ENCODE measurements around the gene RRM2.
A peak's percentile ranks its signal among the peaks of the same experiment; 100 is the strongest.

RRM2 gene

DNA sequence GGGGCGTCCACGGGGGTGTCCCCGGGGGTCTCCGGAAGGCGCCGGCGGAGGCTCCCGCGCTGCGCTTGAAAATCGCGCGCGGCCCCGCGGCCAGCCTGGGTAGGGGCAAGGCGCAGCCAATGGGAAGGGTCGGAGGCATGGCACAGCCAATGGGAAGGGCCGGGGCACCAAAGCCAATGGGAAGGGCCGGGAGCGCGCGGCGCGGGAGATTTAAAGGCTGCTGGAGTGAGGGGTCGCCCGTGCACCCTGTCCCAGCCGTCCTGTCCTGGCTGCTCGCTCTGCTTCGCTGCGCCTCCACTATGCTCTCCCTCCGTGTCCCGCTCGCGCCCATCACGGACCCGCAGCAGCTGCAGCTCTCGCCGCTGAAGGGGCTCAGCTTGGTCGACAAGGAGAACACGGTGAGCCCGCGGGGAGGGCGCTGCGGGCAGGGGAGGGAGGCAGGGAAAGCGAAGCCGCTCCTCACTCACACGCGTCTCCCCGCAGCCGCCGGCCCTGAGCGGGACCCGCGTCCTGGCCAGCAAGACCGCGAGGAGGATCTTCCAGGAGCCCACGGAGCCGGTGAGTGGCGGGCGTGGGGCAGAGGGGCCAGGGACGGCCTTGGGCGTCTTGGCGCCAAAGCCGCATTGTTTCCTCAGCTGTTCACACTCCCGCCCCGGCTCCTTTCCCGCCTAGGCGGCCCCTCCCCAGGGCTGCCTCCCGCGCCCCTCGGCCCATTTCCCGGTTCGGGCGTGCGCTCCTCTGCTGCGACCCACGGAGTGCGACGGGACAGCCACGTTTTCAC, at the start of gene RRM2:
Gene RRM2 (plus strand): TSS at position 240 of the 781 bp plus-strand sequence. CDS start 60 bp downstream, at position 300.
- peak; percentile 86 for DNase-seq

GRCh38 chr2:10073706-10074105, 48.8 kb upstream of the RRM2 start:
- no peak for DNase-seq

GRCh38 chr2:10075101-10075500, 47.4 kb upstream of the RRM2 start:
- DNase-seq = no peak

DNA sequence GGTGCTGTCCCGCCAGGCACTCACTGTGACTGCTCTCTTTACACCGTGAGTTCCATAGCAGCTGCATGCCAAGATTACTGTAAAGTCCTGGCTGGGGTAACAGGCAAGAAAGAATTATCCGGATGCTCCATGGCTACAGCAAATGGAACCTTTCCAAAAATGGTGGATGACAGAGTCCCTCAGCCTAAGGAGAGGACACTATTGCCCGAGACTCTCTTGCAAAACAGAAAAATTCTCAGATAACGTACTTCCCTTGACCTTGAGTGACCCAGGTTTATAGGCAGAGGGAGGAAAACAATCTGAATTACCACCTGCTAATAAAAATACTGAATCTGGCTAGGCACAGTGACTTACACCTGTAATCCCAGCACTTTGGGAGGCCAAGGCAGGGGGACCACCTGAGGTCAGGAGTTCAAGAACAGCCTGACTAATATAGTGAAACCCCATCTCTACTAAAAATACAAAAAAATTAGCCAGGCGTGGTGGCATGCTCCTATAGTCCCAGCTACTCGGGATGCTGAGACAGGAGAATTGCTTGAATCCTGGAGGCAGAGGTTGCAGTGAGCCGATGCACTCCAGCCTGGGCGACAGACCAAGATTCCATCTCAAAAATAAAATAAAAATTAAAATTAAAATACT, 46.8 kb upstream of the RRM2 start:
- no peak for DNase-seq

DNA sequence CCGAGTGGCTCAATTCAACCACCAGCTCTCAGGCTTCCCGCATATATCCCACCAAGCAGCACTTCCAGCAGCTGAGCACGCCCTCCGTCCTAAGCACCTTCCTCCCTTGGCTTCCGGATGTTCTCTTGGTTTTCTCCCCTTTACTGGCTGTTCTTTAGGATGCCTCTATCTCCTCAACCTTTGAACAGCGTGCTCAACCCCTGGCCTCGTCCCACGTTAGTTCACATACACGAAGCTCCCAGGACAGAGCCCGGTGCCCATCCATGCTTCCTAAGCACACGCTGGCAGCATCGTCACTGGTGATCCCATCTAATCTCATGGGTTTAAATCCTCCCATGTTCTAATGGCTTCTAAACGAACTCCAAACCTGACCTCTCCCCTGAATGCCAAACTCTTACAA, 46.0 kb upstream of the RRM2 start:
- no peak for DNase-seq

DNA sequence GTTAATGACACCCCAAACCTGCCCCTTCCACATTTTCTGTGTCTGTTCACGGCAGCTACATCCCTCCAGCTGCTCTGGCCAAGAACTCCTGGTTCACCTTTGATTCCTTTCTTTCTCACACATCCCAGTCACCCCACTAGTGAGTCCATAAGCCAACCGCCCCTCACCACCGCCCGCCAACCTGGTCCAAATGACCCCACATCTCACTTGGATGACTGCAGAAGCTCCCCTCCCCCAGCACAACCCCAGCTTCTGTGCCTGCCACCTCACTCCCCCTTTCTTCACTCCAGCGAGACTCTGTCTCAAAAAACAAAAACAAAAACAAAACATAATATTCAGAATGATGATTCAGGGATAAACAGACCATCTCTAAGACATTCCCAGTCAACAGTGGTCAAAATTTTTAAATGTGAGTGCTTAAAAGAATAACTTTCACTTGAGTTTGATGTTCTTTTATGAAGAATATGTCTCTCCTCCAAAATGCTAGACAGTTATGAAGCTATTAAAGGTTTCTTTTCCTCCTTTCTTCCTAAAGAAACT, 45.5 kb upstream of the RRM2 start:
- DNase-seq = no peak

- DNase-seq = no peak
Measured at GRCh38 chr2:10078001-10078400, 44.5 kb upstream of the RRM2 start.

GRCh38 chr2:10078704-10079265, 43.8 kb upstream of the RRM2 start:
- no peak for DNase-seq

GRCh38 chr2:10079266-10079869, 43.2 kb upstream of the RRM2 start:
- DNase-seq = no peak

DNA sequence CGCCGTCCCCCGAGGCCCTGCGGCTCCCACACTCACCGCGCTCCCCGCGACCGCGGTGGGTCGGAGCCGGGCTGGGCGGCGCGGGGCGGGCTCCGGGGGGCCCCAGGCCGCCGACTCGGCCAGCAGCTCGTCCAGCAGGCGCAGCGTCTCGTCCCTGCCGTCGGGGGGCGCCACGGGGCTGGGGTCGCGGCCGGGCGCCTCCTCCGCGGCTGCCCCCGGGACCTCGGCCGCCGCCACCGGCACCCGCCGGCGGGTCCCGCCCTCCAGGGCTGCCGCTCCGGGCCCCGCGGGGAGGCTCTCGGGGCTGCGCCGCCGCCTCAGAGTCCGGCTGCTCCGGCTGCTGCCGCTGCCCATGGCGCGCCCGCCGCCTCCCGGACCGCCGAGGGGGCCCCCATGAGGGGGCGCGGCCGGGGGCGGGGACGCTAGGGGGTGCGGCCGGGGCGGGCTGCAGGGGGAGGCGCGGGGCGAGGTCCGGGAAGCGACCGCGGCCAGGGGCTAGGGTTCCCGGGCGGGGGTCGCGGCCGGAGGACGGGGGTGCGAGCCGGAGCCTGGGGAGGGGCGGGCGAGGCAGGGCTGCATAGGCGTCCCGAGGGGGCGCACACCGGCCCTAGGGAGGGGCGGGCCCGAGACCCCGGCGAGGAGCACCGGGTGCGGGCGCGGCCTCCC, 42.5 kb upstream of the RRM2 start, which contains the start of gene CYS1:
Gene CYS1 (minus strand): TSS at position 542 of the 666 bp plus-strand sequence. CDS start 188 bp downstream, at position 354.
- DNase-seq = no peak

- DNase-seq = no peak
Measured at GRCh38 chr2:10080536-10081304, 41.8 kb upstream of the RRM2 start.

GRCh38 chr2:10083046-10083445, 39.5 kb upstream of the RRM2 start:
- DNase-seq = no peak

DNA sequence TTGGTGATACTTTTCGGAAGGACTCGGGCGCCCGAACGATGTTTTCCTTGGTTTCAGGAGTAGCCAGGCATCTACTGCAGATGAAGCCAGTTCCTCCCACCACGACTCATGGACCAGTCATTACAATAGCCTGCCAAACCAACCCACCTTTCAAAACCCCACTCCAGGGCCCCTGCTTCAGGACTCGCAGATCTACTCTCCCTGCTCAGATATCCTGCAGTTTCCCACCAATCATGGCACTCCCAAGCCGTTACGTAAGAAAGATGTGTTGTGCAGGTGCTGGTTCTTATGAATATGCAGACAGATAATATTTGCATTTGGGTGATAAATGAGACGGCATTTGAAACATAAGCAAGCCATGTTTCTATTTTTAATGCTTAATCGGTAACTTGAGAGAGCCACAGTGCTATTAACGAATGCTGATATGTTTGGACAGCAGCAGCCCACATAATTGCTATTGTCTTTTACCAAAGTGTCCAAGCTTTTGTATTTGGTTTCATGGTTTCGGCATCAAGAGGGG, 38.8 kb upstream of the RRM2 start:
- DNase-seq = no peak

GRCh38 chr2:10084223-10084865, 38.2 kb upstream of the RRM2 start:
- DNase-seq = no peak

- DNase-seq = no peak
Measured at GRCh38 chr2:10085043-10085667, 37.4 kb upstream of the RRM2 start.

GRCh38 chr2:10085668-10086059, 36.9 kb upstream of the RRM2 start:
- no peak for DNase-seq

- no peak for DNase-seq
Measured at GRCh38 chr2:10086950-10087349, 35.6 kb upstream of the RRM2 start.

GRCh38 chr2:10087360-10087759, 35.2 kb upstream of the RRM2 start:
- no peak for DNase-seq

GRCh38 chr2:10089565-10090190, 32.9 kb upstream of the RRM2 start:
- DNase-seq = no peak

- DNase-seq = no peak
Measured at GRCh38 chr2:10091182-10091888, 31.2 kb upstream of the RRM2 start.

Measured in stimulated activated CD4-positive, alpha-beta T cell treated with anti-CD3 and anti-CD28 coated beads, Interleukin-12 subunit alpha, Interleukin-12 subunit beta, amount 100 ng/mL, for 4 hours (primary cell).